Endodermal cell (in vitro differentiated cells): ENCODE results near the gene S100A16. TPM values are rescaled to one million over a fixed set of nuclear protein-coding genes. Genes with fewer than 3 reads are reported as not detected.

ENCODE experiments used
- DNase-seq: peaks from one replicate; pipeline ENCODE4 v3.0.0-alpha.2; 2017
- H3K27ac ChIP-seq: 2 replicates; pipeline ENCODE4 v1.5.1; 2013; ENCODE audit warnings: mild to moderate bottlenecking, low read depth, low read length, moderate library complexity
- H3K27me3 ChIP-seq: 2 replicates; pipeline ENCODE4 v1.6.1; 2013; ENCODE audit warnings: mild to moderate bottlenecking, low read length, moderate library complexity; ENCODE audit not compliant: insufficient read depth, control insufficient read depth, poor library complexity, severe bottlenecking
- H3K36me3 ChIP-seq: 2 replicates; pipeline ENCODE4 v1.7.0; 2013; ENCODE audit warnings: mild to moderate bottlenecking, low read length, moderate library complexity; ENCODE audit not compliant: control insufficient read depth, insufficient read depth
- H3K4me1 ChIP-seq: one replicate; pipeline ENCODE4 v1.7.0; 2013; ENCODE audit warnings: low read length; ENCODE audit not compliant: control insufficient read depth, insufficient read depth
- H3K4me3 ChIP-seq: 2 replicates; pipeline ENCODE4 v1.5.1; 2013; ENCODE audit warnings: mild to moderate bottlenecking, low read length, moderate library complexity
- H3K9ac ChIP-seq: 2 replicates; pipeline ENCODE4 v1.6.1; 2013; ENCODE audit warnings: mild to moderate bottlenecking, low read length, moderate library complexity; ENCODE audit not compliant: poor library complexity, severe bottlenecking; ENCODE audit errors: extremely low read depth
- H3K9me3 ChIP-seq: 2 replicates; pipeline ENCODE4 v1.6.1; 2013; ENCODE audit warnings: mild to moderate bottlenecking, low read length, moderate library complexity; ENCODE audit not compliant: control insufficient read depth
- H3K27ac Mint-ChIP-seq: 2 replicates; pipeline ENCODE4 v1.8.0; 2020; ENCODE audit warnings: mixed read lengths
- H3K27me3 Mint-ChIP-seq: 2 replicates; pipeline ENCODE4 v1.8.0; 2021; ENCODE audit warnings: mild to moderate bottlenecking, mixed read lengths; ENCODE audit not compliant: insufficient read depth
- H3K36me3 Mint-ChIP-seq: 2 replicates; pipeline ENCODE4 v1.8.0; 2020; ENCODE audit warnings: low read depth, mixed read lengths
- H3K4me1 Mint-ChIP-seq: 2 replicates; pipeline ENCODE4 v1.8.0; 2020; ENCODE audit warnings: mixed read lengths
- H3K4me3 Mint-ChIP-seq: 2 replicates; pipeline ENCODE4 v1.8.0; 2020; ENCODE audit warnings: mild to moderate bottlenecking, moderate library complexity, mixed read lengths
- H3K9me3 Mint-ChIP-seq: 2 replicates; pipeline ENCODE4 v1.8.0; 2020; ENCODE audit warnings: mild to moderate bottlenecking, mixed read lengths
- WGBS, 2 experiments: methylation state at CpG; one replicate each; pipeline versions ENCODE4 v1.1.5 to v1.1.7; 2013; ENCODE audit warnings: missing lambda C conversion rate in 2 of 2, mixed read lengths in 1 of 2; ENCODE audit not compliant: insufficient coverage in 1 of 2, insufficient read length in 1 of 2; 5-methylcytosine and 5-hydroxymethylcytosine counted together
- total RNA-seq, 2 donors: library from RNA; stranded (reverse); fragmentation: NEBNext Ultra II Directional in 1 of 2; extraction: Animal tissue kit (Norgen Biotek cat#: 25700) in 1 of 2; gene quantifications; 2 replicates in 1 of 2; 3 replicates in 1 of 2; pipeline ENCODE4 v1.2.1, GENCODE V29; 2021
- TF ChIP-seq, protein P1 (sequence below): fragments of 200-600 bp; sonication (generic); conservative IDR thresholded peaks from 2 replicates; pipeline ENCODE4 v1.5.0; 2021; ENCODE audit warnings: antibody characterized with exemption, mild to moderate bottlenecking

S100A16 gene
- total RNA-seq, 2 donors from 2014 or later: 149 to 152 TPM

DNA sequence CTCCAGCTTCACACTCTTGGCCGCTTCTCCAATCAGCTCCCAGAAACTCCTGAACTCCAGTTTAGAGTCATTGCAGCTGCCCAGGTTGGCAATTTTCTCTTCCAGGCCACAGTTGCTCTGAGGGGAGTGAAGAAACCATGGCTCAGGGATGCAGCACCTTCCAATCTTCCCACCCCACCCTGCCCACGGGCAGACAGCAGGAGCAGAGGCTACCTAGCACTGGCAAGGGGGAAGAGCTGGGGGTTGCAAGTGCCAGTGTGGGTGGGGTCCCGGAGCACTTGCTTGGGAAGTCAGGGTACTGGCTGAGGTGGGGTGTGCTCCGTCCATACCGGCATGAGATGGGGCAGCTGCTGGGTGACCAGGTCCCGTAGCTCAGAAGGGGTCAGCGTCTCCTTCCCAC lies 2.0 kb upstream of the S100A16 start:
- Mint-ChIP-seq H3K9me3 (no peaks in the 10 kb centered on the region), H3K4me1 (peaks cover 49% of the 10 kb centered on the region), H3K36me3 (peaks cover 19% of the 10 kb centered on the region), H3K27me3 (no peaks in the 10 kb centered on the region), H3K27ac (no peak overlapping the region), H3K4me3 (peak overlapping the region; percentile 49)
- 93 to 94% methylated on average over 3 to 7 of the region's 7 CpGs for WGBS, 2 experiments
- TF ChIP-seq, protein P1, sequence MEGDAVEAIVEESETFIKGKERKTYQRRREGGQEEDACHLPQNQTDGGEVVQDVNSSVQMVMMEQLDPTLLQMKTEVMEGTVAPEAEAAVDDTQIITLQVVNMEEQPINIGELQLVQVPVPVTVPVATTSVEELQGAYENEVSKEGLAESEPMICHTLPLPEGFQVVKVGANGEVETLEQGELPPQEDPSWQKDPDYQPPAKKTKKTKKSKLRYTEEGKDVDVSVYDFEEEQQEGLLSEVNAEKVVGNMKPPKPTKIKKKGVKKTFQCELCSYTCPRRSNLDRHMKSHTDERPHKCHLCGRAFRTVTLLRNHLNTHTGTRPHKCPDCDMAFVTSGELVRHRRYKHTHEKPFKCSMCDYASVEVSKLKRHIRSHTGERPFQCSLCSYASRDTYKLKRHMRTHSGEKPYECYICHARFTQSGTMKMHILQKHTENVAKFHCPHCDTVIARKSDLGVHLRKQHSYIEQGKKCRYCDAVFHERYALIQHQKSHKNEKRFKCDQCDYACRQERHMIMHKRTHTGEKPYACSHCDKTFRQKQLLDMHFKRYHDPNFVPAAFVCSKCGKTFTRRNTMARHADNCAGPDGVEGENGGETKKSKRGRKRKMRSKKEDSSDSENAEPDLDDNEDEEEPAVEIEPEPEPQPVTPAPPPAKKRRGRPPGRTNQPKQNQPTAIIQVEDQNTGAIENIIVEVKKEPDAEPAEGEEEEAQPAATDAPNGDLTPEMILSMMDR: no peak
- no peaks in the 10 kb centered on the region for H3K9me3 ChIP-seq
- DNase-seq: no peak
- H3K27ac ChIP-seq: no peak overlapping the region
- H3K4me1 ChIP-seq: peaks cover 3% of the 10 kb centered on the region
- no peak overlapping the region for H3K4me3 ChIP-seq
- H3K27me3 ChIP-seq: no peaks in the 10 kb centered on the region
- no peak overlapping the region for H3K9ac ChIP-seq
- H3K36me3 ChIP-seq: peaks cover 16% of the 10 kb centered on the region

DNA sequence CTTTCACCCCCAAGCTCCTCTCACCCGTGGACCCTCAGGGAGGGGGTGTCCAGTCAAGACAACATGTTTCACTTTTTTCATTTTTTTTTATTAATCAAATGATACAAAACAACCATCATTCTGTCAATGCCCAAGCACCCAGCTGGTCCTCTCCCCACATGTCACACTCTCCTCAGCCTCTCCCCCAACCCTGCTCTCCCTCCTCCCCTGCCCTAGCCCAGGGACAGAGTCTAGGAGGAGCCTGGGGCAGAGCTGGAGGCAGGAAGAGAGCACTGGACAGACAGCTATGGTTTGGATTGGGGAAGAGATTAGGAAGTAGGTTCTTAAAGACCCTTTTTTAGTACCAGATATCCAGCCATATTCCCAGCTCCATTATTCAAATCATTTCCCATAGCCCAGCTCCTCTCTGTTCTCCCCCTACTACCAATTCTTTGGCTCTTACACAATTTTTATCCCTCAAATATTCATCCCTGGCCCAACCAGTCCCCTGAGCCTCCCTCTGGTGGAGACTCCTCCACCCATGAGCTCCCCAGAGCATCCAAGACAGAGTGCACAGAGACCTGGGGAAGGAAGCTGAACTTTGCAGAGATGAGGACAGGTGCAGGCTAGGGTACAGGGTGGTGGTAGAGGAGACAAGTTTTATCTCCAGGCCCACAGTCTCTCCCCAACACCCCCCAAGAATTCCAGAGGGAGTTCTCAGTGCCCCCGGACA lies 1.4 kb upstream of the S100A16 start:
- Mint-ChIP-seq H3K4me1 (peaks cover 54% of the 10 kb centered on the region), H3K36me3 (peaks cover 14% of the 10 kb centered on the region), H3K9me3 (no peaks in the 10 kb centered on the region), H3K4me3 (peak overlapping the region; percentile 49), H3K27ac (no peak overlapping the region), H3K27me3 (peaks cover under 1% of the 10 kb centered on the region)
- Histone ChIP-seq H3K27me3 (no peaks in the 10 kb centered on the region), H3K4me3 (no peak overlapping the region), H3K9me3 (no peaks in the 10 kb centered on the region), H3K36me3 (peaks cover 10% of the 10 kb centered on the region), H3K27ac (no peak overlapping the region), H3K4me1 (peaks cover 3% of the 10 kb centered on the region), H3K9ac (no peak overlapping the region)
- no peak for DNase-seq
- 92% methylated on average over 2 of the region's 2 CpGs; no CpG with 5 or more reads in 1 of the 2 experiments for WGBS, 2 experiments
- TF ChIP-seq, protein P1: no peak

DNA sequence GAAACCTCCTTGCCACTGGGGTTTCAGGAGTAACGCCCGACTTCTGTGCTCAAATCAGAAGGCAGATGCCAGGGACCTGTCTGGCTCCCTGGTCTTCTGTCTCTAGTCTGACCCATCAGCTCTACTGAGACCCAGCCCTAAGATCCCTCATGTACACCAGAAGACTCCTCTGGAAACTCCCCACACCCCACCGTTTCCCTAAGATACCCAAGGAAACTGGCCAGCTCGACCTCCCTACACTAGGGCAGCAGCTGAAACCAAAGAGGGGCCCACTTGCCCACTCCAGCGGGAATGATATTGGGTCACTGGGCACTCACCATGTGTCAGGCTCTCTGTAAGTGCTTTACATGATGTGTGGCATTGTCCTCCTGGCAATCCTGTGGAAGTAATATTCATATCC lies 469 bp upstream of the S100A16 start:
- H3K36me3 ChIP-seq: peaks cover 6% of the 10 kb centered on the region
- 85 to 88% methylated on average over 5 of the region's 5 CpGs for WGBS, 2 experiments
- H3K9ac ChIP-seq: peak overlapping the region; percentile 70
- peak overlapping the region; percentile 79 for H3K4me3 Mint-ChIP-seq
- no peaks in the 10 kb centered on the region for H3K27me3 ChIP-seq
- H3K9me3 ChIP-seq: no peaks in the 10 kb centered on the region
- peaks cover 9% of the 10 kb centered on the region for H3K36me3 Mint-ChIP-seq
- H3K27ac ChIP-seq: no peak overlapping the region
- peak overlapping the region; percentile 84 for H3K27ac Mint-ChIP-seq
- H3K4me3 ChIP-seq: peak overlapping the region; percentile 97
- DNase-seq: no peak
- H3K4me1 Mint-ChIP-seq: peaks cover 64% of the 10 kb centered on the region
- H3K4me1 ChIP-seq: peaks cover 3% of the 10 kb centered on the region
- H3K9me3 Mint-ChIP-seq: no peaks in the 10 kb centered on the region
- H3K27me3 Mint-ChIP-seq: peaks cover 2% of the 10 kb centered on the region
- TF ChIP-seq, protein P1: no peak
